Stimulated activated CD4-positive, alpha-beta T cell treated with anti-CD3 and anti-CD28 coated beads, Interleukin-15, amount 100 ng/mL, for 1 hour (primary cell): Measurements from ENCODE around the gene RBM38.

Source experiments
- DNase-seq, 2 donors: peaks; one replicate each; pipeline ENCODE4 v3.0.0-alpha.2; 2020; ENCODE audit warnings: low read depth in 1 of 2, low spot score in 1 of 2

RBM38 gene

DNA sequence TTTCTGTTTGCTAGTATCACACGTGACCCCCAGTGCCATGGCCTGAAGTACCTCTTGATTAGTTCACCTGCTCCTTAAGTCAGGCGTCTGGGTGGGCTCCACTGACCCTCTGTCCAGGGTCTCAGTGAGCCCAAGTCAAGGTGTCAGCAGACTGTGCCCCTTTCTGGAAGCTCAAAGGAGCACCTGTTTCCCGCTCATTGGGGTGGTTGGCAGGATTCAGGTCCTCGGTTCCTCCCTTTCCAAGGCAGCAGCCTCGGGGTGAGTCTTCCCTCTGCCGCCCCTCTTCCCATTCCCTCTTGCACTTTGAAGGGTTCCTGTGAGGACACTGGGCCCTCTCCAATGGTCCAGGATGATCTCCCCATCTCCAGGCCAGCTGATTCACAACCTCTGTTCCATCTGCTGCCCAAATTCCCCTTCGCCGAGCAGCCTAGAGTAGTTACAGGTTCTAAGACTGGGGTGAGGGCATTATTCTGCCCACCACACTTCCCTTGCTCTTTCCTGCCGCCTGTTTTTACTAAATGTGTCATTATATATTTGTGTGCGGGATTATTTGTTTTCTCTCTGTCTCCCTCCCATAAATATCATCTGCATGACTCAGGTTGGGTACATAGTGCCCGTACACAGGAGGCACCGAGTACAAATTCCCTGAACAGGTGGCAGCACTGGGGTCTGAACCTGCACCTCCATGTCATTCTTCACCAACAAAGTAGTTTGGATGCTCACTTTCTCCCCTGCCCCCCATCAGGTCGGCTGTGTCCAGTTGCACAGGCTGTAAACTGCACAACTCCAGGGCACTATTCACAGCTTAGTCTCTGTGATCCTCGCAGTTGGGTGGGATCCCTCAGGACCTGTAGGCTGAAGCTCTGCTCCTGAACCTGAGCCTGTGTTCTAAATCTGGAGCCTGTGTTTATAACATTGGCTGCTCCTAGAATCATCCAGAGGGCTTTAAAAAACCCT is 58.5 kb downstream of the RBM38 start:
- no peak for DNase-seq

DNA sequence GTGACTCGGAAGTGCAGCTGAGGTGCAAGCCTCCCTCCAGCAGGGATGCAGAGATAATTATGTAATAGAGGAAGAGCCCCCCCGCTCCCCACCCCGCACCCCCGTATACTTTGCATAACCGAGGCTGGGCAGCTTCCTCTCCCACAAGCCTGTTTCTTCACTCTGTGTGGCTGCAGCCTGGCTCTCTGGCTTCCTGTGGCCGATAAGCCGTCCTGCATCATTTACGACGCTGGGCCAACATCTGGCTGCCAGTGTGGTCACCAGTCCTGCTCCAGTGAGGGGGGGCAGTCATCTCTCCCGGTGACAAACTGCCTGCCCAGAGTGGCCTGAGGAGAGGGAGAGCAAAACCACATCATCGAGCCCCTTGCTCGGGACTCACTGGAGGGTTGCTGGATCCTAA is 59.2 kb downstream of the RBM38 start:
- DNase-seq: no peak

DNA sequence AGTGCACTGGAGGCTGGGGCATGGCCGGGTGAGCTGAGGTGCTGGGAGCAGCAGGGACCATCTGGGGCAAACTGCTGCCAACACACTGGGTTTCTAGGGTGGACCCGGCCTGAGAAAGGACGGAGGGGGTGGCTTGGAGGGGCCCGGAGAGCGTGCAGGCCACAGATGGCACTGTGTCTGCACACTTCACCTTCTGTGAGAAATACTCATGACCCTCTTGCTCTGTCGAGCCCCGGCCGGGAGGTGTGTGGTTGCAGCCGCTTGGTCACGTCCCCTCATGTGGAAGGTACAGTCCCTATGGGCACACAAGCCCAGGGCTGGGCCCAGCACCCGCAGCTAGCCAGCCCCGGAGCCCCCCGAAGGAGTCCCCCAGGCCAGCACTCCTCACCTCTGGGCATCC is 59.7 kb downstream of the RBM38 start:
- no peak for DNase-seq

DNA sequence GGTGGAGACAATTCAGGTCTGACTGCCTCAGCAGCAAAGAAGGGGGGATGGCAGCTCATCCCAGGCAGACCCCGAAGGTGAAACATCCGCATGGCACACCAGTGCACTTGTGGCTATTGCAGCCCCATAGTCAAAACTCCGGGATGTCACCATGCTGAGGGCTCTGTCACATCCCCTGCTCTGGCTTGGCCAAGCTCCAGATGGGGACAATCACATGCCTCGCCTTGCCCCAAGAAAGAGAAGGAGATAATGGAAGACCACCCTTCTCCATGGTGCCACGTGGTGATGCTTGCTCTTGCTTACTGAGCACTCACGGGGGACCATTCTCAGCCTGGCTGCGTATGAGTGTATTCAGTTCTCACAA is 60.2 kb downstream of the RBM38 start:
- DNase-seq: no peak

DNA sequence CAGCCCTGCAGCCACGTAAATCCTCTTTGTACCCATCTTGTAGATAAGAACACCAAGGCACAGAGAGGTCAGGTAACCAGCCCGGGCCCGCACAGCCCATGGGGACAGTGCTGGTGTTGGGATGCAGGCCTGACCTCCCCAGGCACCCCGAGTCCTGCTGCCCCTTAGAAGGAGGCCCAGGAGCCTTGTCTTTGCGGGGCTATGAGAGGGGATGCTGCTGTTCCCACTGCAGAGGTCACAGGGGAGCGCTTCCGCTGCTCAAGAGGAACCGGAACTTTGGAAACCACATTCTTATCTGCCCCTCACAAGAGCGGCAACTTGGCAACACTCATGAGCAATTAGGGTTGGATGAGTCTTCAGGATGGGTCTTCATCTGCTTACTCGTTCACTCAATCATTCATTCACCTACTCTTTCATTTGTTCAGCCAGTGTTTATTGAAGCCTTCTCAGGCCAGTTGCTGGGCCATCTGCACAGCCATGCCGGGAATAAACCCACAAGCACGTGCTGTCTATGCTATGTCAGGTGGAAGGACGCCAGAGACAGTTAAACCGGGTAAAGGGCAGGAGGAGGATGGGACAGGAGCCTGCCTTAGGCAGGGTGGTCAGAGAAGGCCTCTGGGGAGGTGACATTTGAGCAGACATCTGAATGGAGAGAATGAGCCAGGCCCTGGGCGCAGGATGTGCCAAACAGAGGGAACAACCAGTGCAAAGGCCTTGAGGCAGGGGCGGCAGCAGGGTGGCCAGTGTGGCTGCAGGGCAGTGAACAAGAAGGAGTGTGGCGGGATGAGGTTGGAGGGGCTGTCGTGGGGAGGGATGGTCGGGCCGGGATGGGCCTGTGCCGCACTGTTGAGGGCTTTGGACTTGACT is 60.8 kb downstream of the RBM38 start:
- DNase-seq: no peak

DNA sequence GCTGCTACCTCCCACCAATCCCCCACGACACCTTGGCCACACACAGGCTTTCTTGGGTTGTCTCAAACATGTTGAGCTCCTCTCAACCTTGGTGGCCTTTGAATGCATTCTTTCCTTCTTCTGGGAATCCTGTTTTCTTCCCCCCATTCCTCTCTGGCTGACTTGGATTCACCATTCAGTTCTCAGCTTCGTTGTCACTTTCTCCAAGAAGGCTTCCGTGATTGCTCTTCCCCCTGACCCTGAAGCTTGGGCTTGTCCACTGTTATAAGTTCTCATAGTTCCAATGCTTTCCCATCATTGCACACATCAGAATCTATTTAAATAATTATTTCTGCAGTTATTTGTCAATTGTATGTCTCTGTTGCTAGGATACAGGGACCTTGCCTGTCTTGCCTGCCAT is 64.2 kb downstream of the RBM38 start:
- no peak for DNase-seq

DNA sequence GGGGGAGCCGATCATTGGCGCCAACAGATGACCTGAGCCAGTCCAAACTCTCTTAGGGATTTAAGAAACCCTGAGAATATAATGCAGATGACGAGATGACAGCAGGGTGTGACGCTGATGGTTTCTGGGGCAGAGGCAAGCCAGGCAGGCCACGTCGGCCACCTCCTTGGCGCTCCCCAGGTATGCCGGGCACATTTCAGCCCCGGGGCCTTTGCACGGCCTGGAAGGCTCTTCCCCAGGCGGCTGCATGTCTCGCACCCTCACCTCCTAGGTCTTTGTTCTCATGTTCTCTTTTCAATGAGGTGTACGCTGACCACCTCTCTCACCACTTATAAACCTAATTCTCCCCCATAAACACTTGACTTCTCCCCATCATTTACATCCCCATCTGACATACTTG is 64.9 kb downstream of the RBM38 start:
- no peak for DNase-seq

DNA sequence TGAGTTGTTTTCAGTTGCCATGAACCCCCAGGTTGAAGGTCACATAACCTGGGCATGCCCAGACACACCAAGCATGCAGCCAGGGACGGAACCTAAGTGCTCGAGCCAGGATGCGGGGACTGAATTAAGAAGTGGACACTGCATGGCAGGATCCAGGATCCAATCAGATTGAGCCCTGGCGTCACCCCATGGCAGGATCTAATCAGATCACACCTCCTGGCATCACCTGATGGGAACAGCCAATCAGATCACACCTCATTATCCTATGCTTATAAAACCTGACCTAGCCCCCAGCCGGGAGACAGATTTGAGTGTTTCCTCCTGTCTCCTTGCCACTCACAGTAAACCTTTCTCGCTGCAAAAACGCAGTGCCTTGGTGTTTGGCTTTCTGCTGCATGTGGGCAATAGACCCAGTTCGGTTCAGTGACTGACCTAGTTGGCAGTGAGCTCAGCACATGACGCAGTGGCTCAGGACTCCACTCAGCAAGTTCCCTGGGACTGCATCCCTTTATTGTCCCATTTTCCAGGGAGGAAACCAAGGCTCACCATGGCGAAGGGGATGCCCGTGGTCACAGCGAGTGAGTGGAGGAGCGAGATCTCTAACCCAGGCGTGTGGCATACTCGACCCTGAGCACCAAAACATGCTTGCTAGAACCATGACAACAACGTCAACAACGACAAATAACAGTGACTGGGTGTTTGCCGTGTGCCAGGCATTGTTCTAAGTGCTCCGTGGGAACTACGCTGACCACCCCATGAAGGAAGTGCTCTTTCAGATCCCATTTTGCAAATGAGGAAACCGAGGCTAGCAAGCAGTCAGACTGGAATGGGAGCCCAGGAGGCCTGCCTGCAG is 66.3 kb downstream of the RBM38 start:
- no peak for DNase-seq

DNA sequence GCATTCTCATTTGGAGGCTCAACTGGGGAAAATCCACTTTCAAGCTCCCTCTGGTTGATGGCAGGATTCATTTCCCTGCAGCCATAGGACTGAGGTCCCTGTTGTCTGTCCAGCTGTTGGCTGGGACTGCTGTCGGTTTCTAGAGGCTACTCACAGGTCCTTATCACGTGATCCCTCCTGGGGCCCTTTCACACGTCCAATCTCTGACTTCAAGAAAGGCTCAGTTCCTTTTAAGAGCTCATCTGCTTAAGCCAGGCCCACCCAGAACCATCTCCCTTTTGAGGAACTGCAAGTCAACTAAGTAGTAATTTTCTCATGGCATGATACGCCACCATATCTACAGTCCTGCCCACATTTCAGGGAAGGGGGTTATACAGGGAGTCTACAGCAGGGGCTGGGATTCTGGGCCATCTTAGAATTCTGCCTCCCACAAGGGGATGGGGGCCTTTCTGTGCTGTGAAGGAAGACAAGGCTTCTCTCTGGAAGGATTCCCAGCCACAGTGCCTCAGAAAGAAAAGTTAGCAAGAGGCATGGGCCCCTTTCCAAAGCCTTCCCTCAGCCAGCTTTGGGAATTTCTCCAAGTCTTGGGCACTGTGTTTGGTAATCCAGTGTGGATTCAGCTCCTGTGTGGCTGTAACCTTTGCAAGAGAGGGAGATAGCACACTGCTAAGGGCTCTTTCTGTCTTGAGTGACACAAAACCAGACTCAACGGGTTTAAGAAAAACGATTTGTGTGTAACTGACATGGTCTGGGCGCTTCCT is 67.4 kb downstream of the RBM38 start:
- DNase-seq: no peak
